Astrocyte (in vitro differentiated cells and primary cell): ENCODE measurements around the gene UNC5B.

Experiments used
- EZH2 ChIP-seq: IDR thresholded peaks from 2 replicates; pipeline ENCODE4 v1.6.1; 2012; ENCODE audit warnings: mild to moderate bottlenecking, low read length, inconsistent platforms; ENCODE audit not compliant: insufficient read depth
- TF ChIP-seq, protein P1 (sequence below): IDR thresholded peaks from 2 replicates; pipeline ENCODE4 v1.5.1; 2011; ENCODE audit warnings: low read depth, mild to moderate bottlenecking, inconsistent platforms, low read length, moderate library complexity; ENCODE audit not compliant: insufficient read depth

DNA sequence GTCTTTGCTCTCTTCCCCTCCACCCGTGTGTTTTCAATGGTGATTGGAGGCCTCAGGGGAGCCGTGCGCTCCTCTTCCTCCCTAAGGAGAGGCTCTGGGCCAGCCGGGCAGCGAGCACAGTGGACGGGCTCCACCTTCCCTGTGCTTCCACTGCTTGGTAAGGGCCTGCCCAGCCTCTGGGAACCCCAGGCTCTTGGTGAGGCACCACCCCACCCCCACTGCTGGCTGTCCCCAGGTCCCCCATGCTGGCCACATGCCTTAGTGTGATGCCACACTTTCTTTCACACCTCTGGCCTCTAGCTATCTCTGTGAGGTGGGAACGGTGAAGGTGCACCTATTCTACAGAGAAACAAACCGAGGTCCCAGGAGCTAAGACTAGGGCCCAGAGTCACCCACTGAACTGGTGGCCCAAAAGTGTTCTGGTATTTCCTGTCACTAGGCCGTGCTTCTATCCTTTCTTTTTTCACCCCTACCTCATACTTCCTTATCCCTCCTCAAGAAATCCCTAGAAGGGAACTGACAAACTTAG lies 53.3 kb downstream of the UNC5B start:
- TF ChIP-seq, protein P1, sequence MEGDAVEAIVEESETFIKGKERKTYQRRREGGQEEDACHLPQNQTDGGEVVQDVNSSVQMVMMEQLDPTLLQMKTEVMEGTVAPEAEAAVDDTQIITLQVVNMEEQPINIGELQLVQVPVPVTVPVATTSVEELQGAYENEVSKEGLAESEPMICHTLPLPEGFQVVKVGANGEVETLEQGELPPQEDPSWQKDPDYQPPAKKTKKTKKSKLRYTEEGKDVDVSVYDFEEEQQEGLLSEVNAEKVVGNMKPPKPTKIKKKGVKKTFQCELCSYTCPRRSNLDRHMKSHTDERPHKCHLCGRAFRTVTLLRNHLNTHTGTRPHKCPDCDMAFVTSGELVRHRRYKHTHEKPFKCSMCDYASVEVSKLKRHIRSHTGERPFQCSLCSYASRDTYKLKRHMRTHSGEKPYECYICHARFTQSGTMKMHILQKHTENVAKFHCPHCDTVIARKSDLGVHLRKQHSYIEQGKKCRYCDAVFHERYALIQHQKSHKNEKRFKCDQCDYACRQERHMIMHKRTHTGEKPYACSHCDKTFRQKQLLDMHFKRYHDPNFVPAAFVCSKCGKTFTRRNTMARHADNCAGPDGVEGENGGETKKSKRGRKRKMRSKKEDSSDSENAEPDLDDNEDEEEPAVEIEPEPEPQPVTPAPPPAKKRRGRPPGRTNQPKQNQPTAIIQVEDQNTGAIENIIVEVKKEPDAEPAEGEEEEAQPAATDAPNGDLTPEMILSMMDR = no peak
- no peak for TF ChIP-seq EZH2
